Spleen (tissue), 11 donors: ENCODE data around the gene SOX21. TPM values are rescaled to one million over a fixed set of nuclear protein-coding genes. Genes with fewer than 3 reads are reported as not detected.

ENCODE experiments used
- DNase-seq: peaks from one replicate; pipeline ENCODE4 v3.0.0-alpha.2; 2020
- H3K27ac ChIP-seq, 8 donors: fragments of 200-600 bp; sonication (generic) in 7 of 8; 1 replicate in 4 of 8; 2 replicates in 4 of 8; pipeline versions ENCODE4 v1.5.0 to v1.8.0; 2016 to 2021; ENCODE audit warnings: inconsistent platforms in 4 of 8, mild to moderate bottlenecking in 4 of 8, moderate library complexity in 1 of 8
- H3K27me3 ChIP-seq, 7 donors: fragments of 200-600 bp; sonication (generic) in 6 of 7; replicated peaks in 1 of 7; 1 replicate in 4 of 7; 2 replicates in 3 of 7; pipeline versions ENCODE4 v1.5.0 to v1.8.0; 2016 to 2021; ENCODE audit warnings: inconsistent platforms in 3 of 7, mild to moderate bottlenecking in 1 of 7
- H3K36me3 ChIP-seq, 6 donors: fragments of 200-600 bp; sonication (generic) in 5 of 6; 1 replicate in 4 of 6; 2 replicates in 2 of 6; pipeline versions ENCODE4 v1.5.0 to v1.8.0; 2016 to 2021; ENCODE audit warnings: inconsistent platforms in 2 of 6
- H3K4me1 ChIP-seq, 6 donors: fragments of 200-600 bp; sonication (generic) in 5 of 6; 1 replicate in 3 of 6; 2 replicates in 3 of 6; pipeline versions ENCODE4 v1.5.0 to v1.8.0; 2016 to 2021; ENCODE audit warnings: inconsistent platforms in 3 of 6
- H3K4me3 ChIP-seq, 8 donors: fragments of 200-600 bp; sonication (generic) in 7 of 8; 1 replicate in 4 of 8; 2 replicates in 4 of 8; pipeline versions ENCODE4 v1.5.0 to v1.8.0; 2016 to 2021; ENCODE audit warnings: inconsistent platforms in 4 of 8, mild to moderate bottlenecking in 4 of 8, moderate library complexity in 2 of 8
- H3K9me3 ChIP-seq, 8 donors: fragments of 200-600 bp; sonication (generic) in 7 of 8; 1 replicate in 4 of 8; 2 replicates in 4 of 8; pipeline versions ENCODE4 v1.5.0 to v1.8.0; 2016 to 2021; ENCODE audit warnings: inconsistent platforms in 4 of 8
- POLR2A ChIP-seq, 3 donors: fragments of 450-650 bp; IDR thresholded peaks; one replicate each; pipeline ENCODE4 v1.5.1; 2017; ENCODE audit warnings: antibody characterized with exemption in 3 of 3, mild to moderate bottlenecking in 1 of 3
- POLR2AphosphoS5 ChIP-seq, 3 donors: sonication (generic); formaldehyde crosslinking; IDR thresholded peaks; one replicate each; pipeline ENCODE4 v1.5.1; 2017; ENCODE audit warnings: antibody characterized with exemption in 3 of 3
- WGBS, 5 donors: extraction: QIAGEN DNeasy Blood & Tissue Kit in 3 of 5; methylation state at CpG; one replicate each; pipeline versions ENCODE4 v1.1.5 to v1.1.7; 2013 to 2018; 5-methylcytosine and 5-hydroxymethylcytosine counted together
- intact Hi-C: fragments of 100-400 bp; cut with DNase I; formaldehyde crosslinking; loops from one replicate; pipeline ENCODE4 v1.15.0; 2023; ENCODE audit warnings: low total_unique reads
- polyA plus RNA-seq, 3 donors: library from polyadenylated mRNA; stranded (reverse); fragments of 200-250 nt; gene quantifications; one replicate each; pipeline ENCODE4 v1.2.1, GENCODE V29; 2013
- small RNA-seq, 4 donors: library from RNA; depleted of rRNA; stranded (forward); fragments of <200 nt; gene quantifications; one replicate each; pipeline ENCODE3, GENCODE V24; 2016
- total RNA-seq, 7 donors: library from RNA; depleted of rRNA in 3 of 7; stranded (reverse); fragments of >200 nt in 3 of 7; fragmentation: NEBNext Ultra II Directional in 4 of 7; extraction: Animal tissue kit (Norgen Biotek cat#: 25700) in 4 of 7; gene quantifications; one replicate each; pipeline versions ENCODE4 v1.1.0 to v1.2.1, GENCODE V29; 2016 to 2021
- TF ChIP-seq, protein P1 (sequence below), 11 experiments: fragments of 200-600 bp in 7 of 11; fragments of 450-650 bp in 4 of 11; sonication (generic) in 4 of 11; IDR thresholded peaks in 8 of 11; conservative IDR thresholded peaks in 3 of 11; 1 replicate in 7 of 11; 2 replicates in 4 of 11; pipeline versions ENCODE4 v1.4.0 to v1.8.0; 2016 to 2021; ENCODE audit warnings: antibody characterized with exemption in 11 of 11, inconsistent platforms in 4 of 11, mild to moderate bottlenecking in 1 of 11
- donor health status: healthy with polysubstance abuse.
- donor health status: DM: no; HTN: no; CAD: no; lungs with moderate emphysema.
- donor health status: DM: no; HTN: no; CAD: no.
- donor health status: Bipolar disorder and iron deficiency.
- donor health status: healthy.
- donor health status: DM: no; HTN: no; CAD: no.
- donor health status: DM: yes; HTN: yes; CAD: no.

SOX21 gene
- total and polyA plus RNA-seq, 10 donors, result not detected

DNA sequence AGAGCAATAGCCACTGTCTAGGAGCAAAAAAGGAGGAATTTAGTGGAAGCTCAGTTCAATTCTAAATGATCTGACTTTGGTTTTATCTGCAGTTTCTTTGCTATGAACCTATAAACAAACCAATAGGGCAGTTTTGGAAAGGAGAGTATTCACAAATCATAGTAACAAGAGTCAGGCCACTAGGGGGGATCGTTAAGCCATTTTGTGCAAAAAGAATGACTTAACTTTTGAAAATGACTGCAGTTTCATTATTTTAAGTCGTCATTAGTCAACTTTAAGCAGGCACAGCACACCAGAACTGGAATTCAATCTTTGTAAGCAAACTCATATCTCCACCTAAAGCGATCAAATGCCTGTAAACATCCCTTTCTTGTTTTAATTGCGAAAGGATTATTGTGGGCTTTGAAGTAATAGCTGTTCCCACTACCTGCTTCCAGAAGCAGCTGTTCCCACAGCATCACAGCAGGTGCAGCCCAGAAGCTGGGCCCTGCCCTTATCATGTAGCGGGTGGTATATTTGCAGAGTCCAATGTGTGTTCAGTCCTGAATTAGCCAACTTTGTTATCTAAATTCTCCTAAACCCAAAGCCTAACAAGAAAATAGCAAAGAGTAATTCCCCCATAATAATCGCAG lies 51.5 kb downstream of the SOX21 start:
- Histone ChIP-seq H3K27me3 (peaks cover 0 to 27% (median 0%) of the 10 kb centered on the region in 7 donors), H3K4me1 (no peaks in the 10 kb centered on the region), H3K27ac (no peak overlapping the region), H3K4me3 (no peak overlapping the region), H3K36me3 (no peaks in the 10 kb centered on the region), H3K9me3 (peaks cover 0 to 3% (median 0%) of the 10 kb centered on the region in 8 donors)
- DNase-seq, result no peak
- 50 to 59% (median 57%) methylated on average over 6 of the region's 6 CpGs for WGBS, 5 donors
- intact Hi-C loops, result no loop called here
- TF ChIP-seq POLR2AphosphoS5 (IDR thresholded peaks at IDR 0.05), result no peak
- TF ChIP-seq, protein P1, sequence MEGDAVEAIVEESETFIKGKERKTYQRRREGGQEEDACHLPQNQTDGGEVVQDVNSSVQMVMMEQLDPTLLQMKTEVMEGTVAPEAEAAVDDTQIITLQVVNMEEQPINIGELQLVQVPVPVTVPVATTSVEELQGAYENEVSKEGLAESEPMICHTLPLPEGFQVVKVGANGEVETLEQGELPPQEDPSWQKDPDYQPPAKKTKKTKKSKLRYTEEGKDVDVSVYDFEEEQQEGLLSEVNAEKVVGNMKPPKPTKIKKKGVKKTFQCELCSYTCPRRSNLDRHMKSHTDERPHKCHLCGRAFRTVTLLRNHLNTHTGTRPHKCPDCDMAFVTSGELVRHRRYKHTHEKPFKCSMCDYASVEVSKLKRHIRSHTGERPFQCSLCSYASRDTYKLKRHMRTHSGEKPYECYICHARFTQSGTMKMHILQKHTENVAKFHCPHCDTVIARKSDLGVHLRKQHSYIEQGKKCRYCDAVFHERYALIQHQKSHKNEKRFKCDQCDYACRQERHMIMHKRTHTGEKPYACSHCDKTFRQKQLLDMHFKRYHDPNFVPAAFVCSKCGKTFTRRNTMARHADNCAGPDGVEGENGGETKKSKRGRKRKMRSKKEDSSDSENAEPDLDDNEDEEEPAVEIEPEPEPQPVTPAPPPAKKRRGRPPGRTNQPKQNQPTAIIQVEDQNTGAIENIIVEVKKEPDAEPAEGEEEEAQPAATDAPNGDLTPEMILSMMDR (IDR thresholded peaks at IDR 0.05 in 8 of 11, conservative IDR thresholded peaks at IDR 0.05 in 3 of 11), result no peak
- no peak for TF ChIP-seq POLR2A (IDR thresholded peaks at IDR 0.05)

Small RNA genes lying within 50 kb of the gene (small RNA-seq; reads per million reads assigned to genes)
- gene RN7SL585P, result 0 reads per million in 4 donors

Other genes starting within 250 kb of the SOX21 start
- gene DCT, start 232.9 kb downstream of the SOX21 start, total RNA-seq, result under 1 TPM in 5 of 7 donors, not detected in 2; 0.17 to 0.77 (median 0.32) TPM
- gene DCT, start 232.9 kb downstream of the SOX21 start, polyA plus RNA-seq, result under 1 TPM; 0.02 to 0.09 (median 0.06) TPM
- 10 to 100 TPM in 6 of 7 donors, 1 to 10 TPM in 1; 9.7 to 16.3 (median 11.5) TPM for gene TGDS, start 116.4 kb downstream of the SOX21 start, total RNA-seq
- gene TGDS, start 116.4 kb downstream of the SOX21 start, polyA plus RNA-seq, result 10 to 100 TPM in 2 of 3 donors, 1 to 10 TPM in 1; 9.6 to 12.5 (median 11.9) TPM
- gene GPR180, start 110.7 kb downstream of the SOX21 start, total RNA-seq, result 1 to 10 TPM; 3.3 to 8.6 (median 4.3) TPM
- 1 to 10 TPM; 1.2 to 1.9 (median 1.2) TPM for gene GPR180, start 110.7 kb downstream of the SOX21 start, polyA plus RNA-seq